Measurements from ENCODE around the gene TBX4.

GRCh38 chr17:61510991-61511390 lies 58.8 kb downstream of the TBX4 start:
- TF ChIP-seq GATA3 (IDR thresholded peaks at IDR 0.05; ENCODE audit: low read depth, low read length) (no peak), GATA2 (IDR thresholded peaks at IDR 0.05; ENCODE audit: low read depth, low read length) (no peak)
